NCI-H2171 treated with DMSO at 0.1 percent for 48 hours (cell line): ENCODE measurements around the gene CEP85.
A peak's percentile ranks its signal among the peaks of the same experiment; 100 is the strongest.

Experiments used
- DNase-seq: peaks from one replicate; lab custom pipeline; 2025; lab: John Stamatoyannopoulos, UW

Gene CEP85

GRCh38 chr1:26317146-26317545 lies 83.1 kb downstream of the CEP85 start:
- DNase-seq = no peak

- no peak for DNase-seq
These were observed 83.8 kb downstream of the CEP85 start, which contains the start of gene CD52 for GRCh38 chr1:26317612-26318337. Gene CD52, plus strand, starts transcription at chr1:26317958. Its CDS starts 60 bp downstream, at chr1:26318018.

GRCh38 chr1:26318338-26319064 lies 84.5 kb downstream of the CEP85 start:
- DNase-seq = no peak

GRCh38 chr1:26320896-26321295 lies 86.9 kb downstream of the CEP85 start:
- DNase-seq = no peak

- peak; percentile 66 for DNase-seq
These were observed 87.5 kb downstream of the CEP85 start for GRCh38 chr1:26321315-26322041.

GRCh38 chr1:26322042-26322331 lies 88.0 kb downstream of the CEP85 start:
- no peak for DNase-seq

- DNase-seq = no peak
These were observed 89.4 kb downstream of the CEP85 start for GRCh38 chr1:26323382-26323781.

GRCh38 chr1:26324550-26324949 lies 90.5 kb downstream of the CEP85 start:
- no peak for DNase-seq

- DNase-seq = peak; percentile 90
These were observed 94.0 kb downstream of the CEP85 start for GRCh38 chr1:26327956-26328362.
